Measurements from ENCODE around the gene LYPD6B.

The LYPD6B gene

DNA sequence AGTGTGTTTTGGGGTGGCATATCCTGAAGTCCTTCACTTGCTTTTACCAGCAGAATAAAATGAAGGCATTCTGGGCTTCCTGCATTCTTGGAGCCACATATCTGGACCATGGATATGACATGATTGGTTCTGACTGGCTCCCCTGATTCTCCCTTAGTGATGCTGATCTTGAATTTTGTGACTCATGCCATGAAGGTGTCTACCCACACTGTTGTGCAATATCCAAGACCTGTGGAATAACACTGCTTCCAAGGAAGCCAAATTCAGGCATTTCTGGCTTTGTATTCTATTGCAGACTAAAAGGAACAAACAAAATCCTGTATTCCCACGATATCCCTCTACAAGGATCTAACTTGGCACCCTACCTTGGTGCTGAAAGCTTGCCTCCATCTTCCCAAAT, 125.8 kb downstream of the LYPD6B start:
- no peak for DNase-seq (ENCODE audit: low spot score)

DNA sequence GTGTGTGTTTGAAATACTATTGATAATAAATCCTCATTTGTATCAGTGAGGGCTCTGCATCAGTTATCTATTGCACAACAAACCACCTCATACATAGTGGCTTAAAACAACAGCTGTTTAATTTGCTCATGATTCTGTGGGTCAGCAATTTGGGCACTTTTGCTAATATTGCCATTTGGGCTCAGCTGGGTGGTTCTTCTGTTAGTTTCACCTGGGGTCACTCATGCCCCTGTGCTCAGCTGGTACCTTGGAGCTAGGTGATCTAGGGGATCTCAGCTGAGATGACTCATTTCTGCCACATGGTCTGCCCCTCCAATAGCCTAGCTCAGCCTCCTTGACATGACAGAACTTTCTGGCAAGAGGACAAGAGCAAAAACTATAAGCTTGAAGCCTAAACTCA, 126.3 kb downstream of the LYPD6B start:
- no peak for DNase-seq (ENCODE audit: low spot score)

DNA sequence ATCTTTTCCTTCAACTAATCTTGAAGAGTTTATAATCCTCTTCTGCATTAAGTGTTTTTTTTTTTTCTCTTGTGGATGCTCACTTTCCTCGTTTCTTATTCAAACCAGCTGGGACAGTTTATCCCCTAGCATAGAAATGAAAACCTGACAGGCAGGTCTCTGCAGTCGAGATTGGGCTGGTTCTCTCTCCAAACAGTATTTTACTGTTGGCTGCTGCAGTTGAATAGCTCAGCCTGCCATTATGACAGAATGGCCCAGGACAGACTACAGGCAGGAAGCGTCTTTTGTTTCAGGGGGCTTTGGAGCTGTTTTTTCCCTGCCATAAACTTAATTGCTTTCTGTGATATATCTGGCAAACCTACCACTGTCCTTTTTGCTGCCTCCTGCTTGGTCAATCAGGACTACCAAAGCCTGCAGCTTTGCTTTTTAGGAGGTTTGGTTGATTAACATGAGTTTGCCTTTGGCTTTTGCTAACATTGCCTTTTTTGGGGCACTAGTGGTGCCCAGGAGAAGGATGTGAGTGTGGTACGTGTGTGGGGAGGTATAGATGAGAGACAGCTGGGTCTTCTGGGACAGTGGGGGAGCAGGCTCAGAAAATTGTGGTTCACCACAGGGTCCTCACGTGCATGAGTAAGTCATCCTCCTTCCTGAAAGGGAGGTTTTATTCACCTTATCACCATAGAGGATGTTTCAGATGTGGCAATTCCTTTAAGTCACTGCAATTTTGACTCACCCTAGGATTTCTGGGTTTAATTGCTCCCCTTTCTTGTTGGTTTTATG, 128.7 kb downstream of the LYPD6B start:
- no peak for DNase-seq (ENCODE audit: low spot score)

DNA sequence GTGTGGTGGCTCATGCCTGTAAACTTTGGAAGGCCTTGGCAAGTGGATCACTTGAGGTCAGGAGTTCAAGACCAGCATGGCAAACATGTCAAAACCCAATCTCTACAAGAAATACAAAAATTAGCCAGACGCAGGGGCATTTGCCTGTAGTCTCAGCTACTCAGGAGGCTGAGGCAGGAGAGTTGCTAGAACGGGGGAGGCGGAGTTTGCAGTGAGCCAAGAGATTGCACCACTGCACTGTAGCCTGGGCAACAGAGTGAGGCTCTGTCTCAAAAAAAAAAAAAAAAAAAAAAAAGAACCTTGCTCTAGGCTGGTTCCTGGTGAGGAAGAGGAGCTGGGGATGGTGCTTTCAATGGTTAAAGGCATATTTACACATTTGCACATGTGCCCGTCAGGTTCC, 129.4 kb downstream of the LYPD6B start:
- no peak for DNase-seq (ENCODE audit: low spot score)

DNA sequence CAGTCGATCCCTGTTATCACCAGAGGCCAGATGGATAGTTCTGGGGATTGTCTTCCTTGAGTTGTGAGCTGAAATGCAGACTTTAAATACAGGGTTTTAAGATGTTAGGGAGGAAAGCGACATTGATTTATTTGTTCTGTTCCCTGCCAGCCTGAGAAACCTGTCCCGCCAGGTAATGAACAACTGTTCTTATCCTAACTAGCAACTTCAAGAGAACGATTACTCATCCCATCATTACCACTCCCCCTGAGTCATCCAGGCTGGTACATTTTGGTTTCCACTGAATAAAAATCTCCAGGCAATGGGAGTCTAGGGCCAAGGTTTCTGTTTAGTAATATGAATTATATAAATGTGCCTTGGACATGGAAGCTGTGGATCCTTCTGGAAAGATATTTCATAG, 131.2 kb downstream of the LYPD6B start:
- DNase-seq (ENCODE audit: low spot score) = no peak

DNA sequence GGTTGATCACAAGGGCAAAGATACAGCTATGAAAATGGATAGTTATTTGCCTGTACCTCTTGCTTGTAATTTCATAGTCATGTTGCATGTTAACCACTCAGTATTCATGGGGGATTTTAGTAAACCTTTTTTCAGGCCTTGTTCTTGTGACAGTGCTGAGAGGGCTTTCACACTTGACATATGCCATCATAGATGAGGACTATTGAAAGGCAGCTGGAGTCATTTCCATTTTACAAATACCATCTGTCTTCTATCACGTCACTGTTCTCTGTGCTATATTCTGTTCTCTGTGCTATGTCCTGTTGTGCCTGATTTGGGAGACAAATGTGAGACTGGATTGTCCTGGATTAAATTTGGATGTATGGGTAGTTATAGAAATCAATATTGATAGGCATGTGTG, 131.7 kb downstream of the LYPD6B start:
- no peak for DNase-seq (ENCODE audit: low spot score)

DNA sequence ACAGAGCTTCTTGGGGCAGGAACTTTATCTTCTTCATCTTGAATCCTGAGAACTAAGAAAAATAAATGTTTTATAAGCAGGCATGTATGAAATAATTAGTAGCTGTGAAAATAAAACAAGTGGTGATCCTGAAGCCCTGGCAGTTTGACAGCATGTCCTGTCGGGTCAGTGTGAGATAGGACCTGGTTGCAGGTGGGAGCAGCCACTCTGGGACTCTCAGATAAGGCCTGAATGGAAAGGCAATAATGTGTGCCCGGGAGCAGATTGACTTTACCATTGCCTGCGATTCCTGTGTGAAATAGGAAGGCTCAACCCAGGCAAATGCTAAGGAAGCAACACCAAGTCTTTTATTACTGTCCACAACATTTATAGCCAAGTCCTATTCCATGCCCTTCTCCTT, 132.4 kb downstream of the LYPD6B start:
- DNase-seq (ENCODE audit: low spot score) = no peak

DNA sequence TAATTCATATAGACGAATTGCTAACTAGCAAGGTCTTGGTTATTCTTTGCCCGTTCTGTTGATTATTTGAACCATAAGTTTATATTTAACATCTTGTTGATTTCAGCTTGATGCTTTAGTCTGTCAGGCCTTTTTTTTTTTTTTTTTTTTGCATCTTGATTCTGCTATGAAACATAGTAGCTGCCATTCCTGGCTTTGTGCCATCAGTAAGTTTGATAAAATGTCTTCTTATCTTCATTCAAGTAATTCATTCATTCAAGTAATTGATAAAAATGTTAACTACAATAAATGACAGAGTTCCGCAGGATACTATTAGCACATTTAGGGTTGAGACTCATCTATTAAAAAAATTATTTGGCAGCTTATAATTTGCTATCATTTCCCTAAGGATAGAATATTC, 134.7 kb downstream of the LYPD6B start:
- no peak for DNase-seq (ENCODE audit: low spot score)

DNA sequence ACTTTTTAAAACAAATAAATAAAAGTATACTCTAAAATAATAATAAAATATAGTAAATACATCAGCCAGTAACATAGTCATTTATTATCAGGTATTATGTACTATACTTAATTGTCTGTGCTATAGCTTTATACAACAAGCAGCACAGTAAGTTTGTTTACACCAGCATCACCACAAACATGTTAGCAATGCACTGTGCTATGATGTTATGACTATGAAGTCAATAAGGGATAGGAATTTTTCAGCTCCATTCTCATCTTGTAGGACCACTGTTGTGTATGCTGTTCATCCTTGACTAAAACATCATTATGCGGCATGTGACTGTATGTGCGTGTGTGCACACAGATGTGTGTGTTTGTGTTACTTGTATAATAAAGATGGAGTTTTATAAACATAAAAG, 137.5 kb downstream of the LYPD6B start:
- no peak for DNase-seq (ENCODE audit: low spot score)

DNA sequence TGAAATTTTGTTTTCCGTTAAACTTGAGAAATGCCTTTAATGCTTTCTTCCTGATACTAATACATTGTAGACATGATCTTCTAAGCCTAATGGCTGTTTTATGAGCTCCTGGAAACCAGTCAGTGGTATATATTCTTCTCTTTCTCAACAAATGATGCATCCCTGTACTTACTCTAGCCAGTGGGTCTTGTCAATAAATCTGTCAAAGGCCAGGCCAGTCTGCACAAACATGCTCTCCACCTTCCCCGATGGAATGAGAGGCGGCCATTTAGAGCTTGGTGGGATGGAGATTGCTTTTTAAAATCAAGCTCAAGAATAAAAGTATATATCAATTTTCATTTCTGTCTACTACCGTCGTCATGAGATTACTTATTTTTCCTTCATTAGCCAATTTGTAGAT, 140.1 kb downstream of the LYPD6B start:
- DNase-seq (ENCODE audit: low spot score) = no peak

DNA sequence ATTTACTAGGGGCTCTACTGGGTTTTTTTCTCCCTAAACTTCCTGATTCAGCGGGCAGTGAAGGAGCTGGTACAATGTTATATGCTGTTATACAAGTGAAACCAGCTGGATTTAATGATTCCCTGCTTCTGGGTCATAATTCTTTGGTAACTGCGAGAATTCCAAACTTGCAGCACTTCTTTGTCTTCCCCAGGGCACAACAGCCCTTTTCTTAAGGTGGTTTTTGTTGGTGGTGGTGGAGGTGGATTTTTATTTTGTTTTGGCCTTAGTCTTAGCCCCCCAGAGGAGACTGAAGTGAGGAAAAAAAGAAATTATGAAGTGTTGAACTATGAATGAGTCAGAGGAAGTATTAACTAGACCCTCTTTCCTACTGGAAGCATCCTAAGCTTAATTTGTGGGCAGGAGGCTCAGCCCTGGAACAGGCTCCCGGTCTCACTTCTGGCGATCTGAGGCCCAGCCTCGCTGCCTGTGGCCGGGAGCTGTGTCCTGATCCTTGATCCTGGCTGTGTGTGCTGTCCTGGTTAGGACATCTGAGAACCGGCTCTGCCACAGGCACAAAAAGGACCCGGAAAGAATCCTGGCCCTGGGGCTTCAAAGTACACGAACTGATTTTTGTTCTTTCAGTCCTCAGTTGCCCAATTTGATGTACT, 141.9 kb downstream of the LYPD6B start:
- DNase-seq (ENCODE audit: low spot score) = no peak

DNA sequence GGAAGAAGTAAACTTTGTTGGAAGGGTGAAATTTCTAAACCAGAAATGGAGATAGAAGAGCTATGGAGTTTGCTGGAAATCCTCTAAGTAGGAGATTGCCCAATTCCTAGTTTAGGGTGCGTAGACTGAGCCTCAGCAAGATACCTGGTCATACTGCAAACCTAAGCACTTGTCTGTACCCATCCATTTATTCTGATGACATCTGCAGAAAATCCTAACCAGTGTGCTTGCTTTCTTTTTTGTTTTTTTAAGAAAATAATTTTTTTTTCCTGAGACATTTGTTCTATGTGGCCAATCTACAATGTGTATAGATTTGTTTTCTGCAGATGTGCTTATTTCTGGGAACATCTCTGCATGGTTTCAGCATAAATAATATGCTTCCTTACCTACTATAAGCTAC, 144.7 kb downstream of the LYPD6B start:
- DNase-seq (ENCODE audit: low spot score) = no peak

DNA sequence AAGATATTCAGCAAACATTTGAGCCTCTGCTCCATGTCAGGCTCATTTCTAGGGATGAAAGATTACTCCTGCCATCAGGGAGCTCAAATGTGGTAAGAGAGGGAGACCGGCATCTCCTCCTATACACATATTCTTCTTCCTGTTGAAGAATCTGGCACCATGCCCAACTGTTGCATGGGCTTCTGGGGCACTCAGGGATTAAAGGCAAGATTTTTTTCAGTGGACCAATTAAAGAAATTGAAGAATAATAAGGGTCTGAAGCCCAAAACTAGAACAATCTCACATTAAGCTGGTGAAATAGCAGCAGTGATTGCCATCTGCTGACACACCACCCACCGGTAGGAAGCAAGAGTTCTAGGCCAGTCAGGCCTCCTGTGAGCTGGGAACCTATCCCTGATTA, 146.5 kb downstream of the LYPD6B start:
- DNase-seq (ENCODE audit: low spot score) = no peak

DNA sequence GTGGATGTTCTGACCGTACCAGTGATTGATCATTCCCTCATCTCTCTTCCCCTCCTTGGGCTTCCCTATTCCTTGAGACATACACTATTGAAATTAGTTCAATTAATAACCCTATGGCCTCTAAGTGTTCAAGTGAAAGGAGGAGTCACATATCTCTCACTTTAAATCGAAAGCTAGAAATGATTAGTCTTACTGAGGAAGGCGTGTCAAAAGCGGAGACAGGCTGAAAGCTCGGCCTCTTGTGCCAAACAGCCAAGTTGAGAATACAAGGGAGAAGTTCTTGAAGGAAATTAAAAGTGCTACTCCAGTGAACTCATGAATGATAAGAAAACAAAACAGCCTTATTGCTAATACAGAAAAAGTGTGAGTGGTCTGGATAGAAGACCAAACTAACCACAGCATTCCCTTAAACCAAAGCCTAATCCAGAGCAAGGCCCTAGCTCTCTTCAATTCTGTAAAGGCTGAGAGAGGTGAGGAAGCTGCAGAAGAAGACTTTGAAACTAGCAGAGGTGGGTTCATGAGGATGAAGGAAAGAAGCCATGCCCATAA, 147.5 kb downstream of the LYPD6B start:
- no peak for DNase-seq (ENCODE audit: low spot score)

DNA sequence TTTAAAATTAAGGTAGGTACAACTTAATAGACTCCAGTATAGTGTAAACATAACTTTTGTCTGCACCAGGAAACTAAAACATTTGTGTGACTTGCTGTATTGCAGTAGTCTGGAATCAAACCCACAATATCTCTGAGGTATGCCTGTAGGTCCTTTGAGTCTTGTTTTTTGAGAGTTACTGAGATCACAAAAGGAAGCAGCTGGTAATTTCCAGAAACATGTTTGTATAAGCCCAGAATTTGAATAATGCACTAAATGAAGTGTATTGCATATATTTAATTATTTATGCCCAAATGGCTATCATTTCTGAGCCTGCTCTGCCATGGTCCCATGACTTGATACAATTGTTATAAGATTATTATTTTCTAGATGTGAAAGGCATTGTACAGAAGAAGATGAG, 148.6 kb downstream of the LYPD6B start:
- no peak for DNase-seq (ENCODE audit: low spot score)

DNA sequence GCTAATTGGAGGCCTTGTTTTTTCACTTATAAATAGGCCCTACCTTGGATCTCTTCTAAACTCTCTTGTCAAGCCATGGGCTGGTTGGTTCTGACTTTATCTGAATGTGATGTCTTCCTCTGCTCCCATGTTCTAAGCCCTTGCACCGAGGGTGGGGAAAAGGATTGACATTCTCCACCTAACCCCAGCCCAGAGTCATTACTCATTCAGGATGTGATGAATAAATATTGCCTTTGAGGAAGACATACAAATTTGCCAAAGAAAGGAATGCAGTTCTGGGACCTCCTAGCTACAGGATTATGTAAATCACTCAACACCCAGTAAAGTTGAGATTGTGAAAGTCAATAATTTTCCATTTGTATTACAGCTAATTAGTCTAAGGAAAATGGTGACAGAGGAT, 149.8 kb downstream of the LYPD6B start:
- DNase-seq (ENCODE audit: low spot score) = no peak

DNA sequence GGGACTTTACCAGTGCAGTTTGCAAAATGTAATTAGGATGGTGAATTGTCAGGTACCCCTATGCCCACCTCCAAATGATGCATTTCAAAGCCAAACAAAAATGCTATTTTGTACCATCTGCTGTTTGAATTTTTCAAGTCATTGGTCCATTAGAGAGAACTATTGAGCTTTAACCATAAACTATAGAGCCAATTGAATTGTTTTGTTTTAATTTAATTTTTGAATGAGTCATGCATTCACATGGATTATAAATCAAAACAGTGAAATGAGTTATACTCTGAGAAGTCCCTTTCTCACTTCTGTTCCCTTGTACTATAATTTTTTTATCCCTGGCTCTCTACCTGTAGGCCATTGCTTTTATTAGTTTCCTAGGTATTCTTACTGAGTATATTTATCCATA, 151.3 kb downstream of the LYPD6B start:
- DNase-seq (ENCODE audit: low spot score) = no peak

DNA sequence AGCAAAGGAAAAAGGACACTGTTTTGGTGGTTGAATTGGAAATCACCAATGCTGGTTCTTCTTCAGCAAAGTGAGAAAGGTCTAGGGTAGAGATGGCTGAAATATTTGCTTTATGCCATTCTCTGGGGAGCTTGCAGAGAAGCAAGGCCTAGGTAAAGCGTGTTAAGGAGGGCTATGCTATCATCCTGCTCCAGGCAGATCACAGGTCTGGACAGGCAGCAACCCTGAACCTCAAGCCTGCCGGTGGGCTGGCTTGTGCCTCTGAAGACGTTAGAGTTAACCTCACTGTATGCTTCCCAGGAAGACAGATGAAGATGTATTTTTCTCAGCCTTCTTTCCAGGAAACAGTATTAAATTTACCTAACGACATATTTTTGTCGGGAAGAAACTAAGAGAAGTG, 153.4 kb downstream of the LYPD6B start:
- DNase-seq (ENCODE audit: low spot score) = no peak

DNA sequence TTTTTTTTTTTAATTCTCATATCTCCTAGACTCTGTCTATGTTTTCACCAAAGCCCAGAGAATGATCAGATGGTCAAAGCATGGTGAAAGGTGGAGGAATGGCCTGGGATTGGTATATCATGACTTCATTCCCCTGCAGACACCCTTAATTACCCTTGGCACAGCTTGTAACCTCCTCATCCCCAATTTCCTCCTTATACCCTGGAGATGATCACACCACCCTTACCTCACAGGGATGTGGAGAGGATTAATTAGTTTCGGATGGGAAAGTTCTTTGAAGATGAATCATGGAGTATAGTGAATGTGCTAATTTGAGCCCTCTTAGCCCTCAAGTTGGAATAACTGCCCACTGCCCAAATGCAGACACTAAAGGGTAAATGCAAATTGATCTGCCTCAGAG, 153.9 kb downstream of the LYPD6B start:
- DNase-seq (ENCODE audit: low spot score) = no peak

DNA sequence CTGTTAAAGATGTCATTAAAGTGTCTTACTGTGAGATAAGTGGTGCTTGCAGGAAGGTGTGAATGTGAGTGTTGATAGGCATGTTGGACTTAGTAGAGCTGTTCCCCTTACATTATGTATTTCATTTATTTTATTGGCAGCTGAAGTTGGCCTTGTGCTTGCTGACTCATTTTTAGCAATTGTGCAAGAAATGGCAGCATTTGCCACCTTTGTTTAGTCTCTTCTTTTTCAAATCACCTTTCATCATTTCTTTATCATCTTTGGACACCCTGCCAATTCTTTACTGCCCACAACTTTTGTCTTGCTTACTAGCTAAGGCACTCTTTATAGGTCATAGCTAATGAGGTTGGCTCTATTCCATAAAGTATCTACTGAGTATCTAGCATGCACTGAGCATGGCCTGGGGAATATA, 161.6 kb downstream of the LYPD6B start:
- no peak for DNase-seq (ENCODE audit: low spot score)

DNA sequence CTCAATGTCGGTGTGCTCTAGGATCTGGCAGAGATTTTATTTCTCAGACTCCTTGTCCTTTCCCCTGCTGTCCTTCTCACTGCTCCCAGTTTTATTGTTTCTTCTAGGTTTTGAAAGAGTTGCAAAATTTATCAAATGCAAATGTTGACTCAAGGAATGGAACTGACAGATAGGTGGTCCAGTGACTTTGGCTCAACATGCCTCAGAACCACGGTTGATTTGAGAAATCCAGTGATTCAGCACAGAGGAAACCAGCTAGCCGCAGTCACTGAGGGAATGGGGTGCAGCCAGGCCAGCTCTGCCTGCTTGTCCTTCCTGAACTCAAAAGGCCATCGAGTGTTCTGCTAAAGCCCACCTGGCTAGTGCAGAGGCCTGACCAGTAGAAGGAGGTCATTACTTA, 166.2 kb downstream of the LYPD6B start:
- no peak for DNase-seq (ENCODE audit: low spot score)

DNA sequence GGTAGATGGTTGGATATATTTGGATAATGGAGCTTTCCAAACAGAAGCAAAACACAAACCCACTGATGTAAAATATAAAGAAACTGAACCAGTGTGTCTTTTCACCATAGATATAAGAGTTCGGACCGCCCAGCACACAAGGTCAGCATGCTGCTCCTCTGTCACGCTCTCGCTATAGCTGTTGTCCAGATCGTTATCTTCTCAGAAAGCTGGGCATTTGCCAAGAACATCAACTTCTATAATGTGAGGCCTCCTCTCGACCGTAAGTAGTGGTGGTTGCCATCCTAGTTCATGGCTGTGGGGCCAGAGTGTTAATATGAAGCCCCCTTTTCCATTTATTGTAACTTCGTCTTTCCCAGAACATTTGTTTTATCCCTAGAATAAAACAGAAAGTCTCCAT, 166.6 kb downstream of the LYPD6B start:
- no peak for DNase-seq (ENCODE audit: low spot score)

DNA sequence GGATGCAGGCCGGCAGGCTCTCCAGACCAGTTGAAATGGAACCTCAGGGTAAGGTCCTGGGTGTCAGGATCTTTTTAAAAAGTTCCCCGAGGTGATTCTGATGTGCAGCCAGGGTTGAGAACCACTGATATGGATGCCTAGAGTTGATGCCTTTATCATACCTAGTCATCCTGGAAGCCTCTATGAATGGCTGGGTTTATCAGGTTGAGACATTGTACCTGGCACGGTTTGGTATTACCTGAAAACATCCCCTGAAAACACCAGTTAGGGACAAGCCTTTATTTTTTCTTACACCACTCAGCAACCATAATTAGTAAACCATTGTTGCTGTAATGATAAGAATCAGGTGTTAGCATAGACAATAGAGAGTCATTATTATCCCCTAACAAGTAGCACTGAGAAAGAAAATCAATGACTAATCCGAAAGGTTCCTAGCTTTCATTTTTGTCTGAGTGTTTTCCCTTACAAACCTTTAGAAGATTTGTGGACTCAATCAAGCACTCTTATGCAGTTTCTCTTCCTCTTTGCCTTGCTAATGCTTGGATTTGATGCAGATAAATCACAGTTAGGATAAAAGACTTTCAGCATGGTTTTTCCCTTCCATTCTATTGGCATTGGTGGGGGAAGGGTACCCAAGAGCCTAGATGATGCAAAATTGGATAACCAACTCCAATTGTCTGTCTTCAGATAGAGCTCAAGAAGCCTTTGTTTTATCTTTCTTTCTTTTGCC, 175.4 kb downstream of the LYPD6B start:
- DNase-seq (ENCODE audit: low spot score) = no peak

Data from COLO829 (cell line).